Dermis blood vessel endothelial cell (primary cell): ENCODE measurements around the gene ALAS2. TPM values are rescaled to one million over a fixed set of nuclear protein-coding genes. Genes with fewer than 3 reads are reported as not detected.
"Not testable (repeated sequence)": the region's sequence is repeated elsewhere in the genome, so short reads cannot be mapped to it uniquely, and the experiment has no call there.

Source experiments
- DNase-seq: peaks from one replicate; pipeline ENCODE4 v3.0.0; 2010
- total RNA-seq: library from RNA; depleted of rRNA; stranded (reverse); fragments of >200 nt; gene quantifications from 2 replicates; pipeline ENCODE4 v1.2.3, GENCODE V29; 2014

ALAS2 gene
- not detected in 2 replicates for total RNA-seq

DNA sequence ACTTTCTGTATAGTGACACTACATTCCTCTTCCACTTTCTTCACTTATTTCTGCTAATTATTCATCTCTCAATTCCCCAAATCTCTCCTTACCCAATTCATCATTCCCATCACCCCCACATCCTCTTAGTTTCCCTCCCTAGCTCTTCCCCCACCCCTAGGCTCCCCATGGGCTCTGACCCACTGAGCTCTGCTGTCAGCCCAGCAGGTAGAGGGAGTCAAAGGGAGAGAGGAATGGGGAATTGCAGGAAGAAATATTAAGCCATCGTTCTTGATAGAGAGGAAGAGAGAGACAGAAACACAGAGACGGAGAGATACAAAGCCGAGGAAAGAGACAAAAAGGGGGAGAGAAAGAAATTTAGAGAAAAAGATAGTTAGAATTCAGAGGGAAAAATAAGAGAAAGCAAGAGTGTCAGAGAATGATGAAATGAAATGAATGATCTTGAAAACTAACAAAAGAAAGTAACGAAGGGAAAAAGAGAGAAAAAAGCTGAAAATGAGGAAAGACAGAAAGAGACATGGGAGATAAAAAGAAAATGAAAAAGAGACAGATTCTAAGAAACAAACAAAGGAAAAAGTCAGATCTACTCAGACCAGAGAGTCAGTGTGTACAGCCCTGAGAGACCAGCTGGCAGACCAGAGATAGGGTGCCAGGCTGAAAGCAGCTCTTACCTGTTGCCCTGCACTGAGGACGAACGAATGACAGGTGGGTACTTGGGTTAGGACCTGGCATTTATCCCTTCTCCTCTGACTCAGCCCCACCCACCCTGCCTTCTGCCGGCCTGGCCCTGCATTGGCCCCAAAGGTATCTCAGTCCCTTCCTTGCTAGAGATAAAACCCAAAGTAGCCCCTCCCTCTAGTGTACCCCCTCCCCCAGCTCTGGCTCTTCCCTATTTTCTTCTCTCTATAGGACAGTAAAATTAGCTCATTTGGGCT lies at the start of gene ALAS2:
Gene ALAS2 (minus strand): TSS at position 707 of the 935 bp plus-strand sequence. CDS start 4,977 bp downstream, outside the sequence.
- no peak for DNase-seq

DNA sequence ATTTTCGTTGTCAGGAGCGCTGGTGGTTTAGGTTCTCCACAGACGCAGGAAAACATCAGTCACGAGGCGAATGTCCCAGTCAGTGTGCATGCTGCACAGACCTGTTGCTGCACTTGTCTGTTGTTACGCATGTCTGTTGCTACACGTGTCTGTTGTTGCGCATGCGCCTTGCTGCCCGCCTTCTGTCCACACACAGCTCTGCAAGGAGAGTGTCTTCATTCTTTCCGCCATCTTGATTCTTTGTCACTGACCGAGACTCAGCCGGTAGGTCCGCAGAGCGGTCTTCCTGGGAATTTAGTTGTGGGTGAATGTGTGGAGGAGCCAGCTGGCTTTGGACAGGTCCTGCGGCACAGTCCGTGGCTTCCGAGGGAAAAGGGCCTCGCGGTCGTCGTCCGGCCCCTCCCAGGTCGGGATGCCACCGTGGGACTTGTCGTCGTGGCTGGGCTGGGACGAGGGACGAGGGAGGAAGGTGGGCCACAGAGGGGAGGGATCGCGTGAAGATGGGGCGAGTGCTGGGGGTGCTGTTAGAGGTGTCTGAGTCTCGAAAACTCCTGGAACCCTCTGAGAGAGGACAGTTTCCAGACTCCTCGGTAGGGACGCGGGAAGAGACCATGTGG lies 44.2 kb upstream of the ALAS2 start, which contains the start of gene PAGE2B:
Gene PAGE2B (plus strand): TSS at position 180 of the 617 bp plus-strand sequence. CDS start 1,012 bp downstream, outside the sequence.
- no peak for DNase-seq

GRCh38 chrX:55072286-55072685 lies 41.5 kb upstream of the ALAS2 start:
- no peak for DNase-seq

GRCh38 chrX:55067180-55067579 lies 36.4 kb upstream of the ALAS2 start:
- DNase-seq: not testable (repeated sequence)

DNA sequence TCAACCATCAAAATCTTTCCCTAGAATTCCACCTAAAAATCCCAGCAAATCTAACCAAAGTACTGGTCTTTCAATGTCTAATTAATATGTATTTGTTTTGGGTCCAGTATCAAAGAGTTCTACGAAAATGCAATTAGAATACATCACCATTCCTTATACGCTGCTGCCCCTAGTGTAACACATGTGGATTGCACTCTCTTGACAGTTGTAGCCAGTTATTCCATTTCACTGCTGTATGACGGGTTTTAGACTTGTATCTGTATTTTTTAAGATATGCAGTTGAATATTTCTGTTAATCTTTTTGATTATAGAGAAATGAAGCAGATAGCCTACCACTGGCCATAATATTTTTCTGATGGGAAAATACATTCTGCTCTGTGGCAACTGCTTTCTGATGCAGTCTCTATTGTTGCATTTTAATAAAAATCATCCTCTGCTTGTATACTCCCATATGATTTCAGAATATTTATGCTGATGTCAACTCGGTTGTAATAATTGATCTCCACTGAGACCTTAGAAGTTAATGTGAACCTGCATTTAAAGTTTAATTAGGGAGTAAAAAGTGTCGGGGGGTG lies 27.0 kb upstream of the ALAS2 start:
- DNase-seq: peak; percentile 54

DNA sequence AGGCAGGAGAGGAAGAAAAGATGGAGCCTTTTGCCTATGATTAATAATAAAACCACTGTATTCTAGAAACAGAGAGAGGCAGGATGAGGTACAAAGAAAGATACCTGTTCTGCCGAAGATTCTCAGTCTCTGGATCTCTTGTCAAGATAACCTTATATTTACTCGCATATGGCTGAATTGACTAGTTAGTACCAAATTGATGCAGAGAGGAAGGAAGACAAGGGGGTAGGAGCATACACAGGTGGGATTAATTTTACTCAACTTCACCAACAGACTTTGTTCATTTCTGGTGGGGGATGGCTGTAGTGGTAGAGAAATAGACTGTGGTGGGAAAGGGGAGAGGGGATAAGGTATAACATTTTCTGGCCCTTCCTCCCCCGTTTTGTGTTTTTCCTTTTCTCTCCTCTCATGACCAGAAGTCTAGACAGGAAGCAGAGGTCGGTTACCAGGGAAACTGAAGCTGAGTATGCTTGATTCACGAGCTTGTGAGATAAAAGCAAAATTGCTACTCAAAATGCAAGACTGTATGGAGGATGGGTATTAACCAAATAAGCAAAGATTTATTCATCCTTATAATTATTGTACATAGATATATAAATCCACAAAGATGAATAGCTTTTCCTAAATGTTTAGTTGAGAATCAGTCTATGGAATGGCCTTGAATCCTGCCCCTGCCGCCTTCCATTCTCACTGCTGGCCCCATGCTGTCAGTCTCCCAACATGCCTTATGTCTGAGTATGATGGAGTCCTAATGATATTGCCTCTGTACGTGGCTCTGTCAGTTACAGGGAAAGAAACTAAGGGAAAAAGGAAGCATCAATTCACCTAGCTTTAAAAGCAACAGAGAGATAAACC lies 26.3 kb upstream of the ALAS2 start:
- DNase-seq: peak; percentile 58

- DNase-seq: not testable (repeated sequence)
Observed at GRCh38 chrX:55050599-55050998, 19.8 kb upstream of the ALAS2 start.

- no peak for DNase-seq
Observed at GRCh38 chrX:55041514-55041913, 10.7 kb upstream of the ALAS2 start.

DNA sequence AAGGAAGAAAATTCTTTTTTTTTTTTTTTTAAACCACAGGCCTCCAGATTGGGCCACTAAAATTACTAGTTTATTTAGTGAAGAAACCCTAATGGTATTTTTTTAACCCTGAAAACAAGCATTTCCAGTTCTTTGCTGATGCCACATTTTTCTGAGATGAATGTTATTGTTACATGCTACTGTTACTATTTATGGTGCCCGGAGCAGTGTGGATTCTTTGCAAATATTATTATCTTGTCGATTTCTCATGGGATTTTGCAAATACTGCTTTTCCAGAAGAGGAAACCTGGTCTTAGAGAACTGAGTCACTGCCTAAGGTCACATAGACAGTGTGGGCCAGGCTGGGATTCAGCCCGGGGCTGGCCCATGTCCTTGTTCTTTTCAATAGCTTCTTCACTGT lies 8.7 kb upstream of the ALAS2 start:
- no peak for DNase-seq

GRCh38 chrX:55033429-55033828 lies 2.7 kb upstream of the ALAS2 start:
- no peak for DNase-seq

DNA sequence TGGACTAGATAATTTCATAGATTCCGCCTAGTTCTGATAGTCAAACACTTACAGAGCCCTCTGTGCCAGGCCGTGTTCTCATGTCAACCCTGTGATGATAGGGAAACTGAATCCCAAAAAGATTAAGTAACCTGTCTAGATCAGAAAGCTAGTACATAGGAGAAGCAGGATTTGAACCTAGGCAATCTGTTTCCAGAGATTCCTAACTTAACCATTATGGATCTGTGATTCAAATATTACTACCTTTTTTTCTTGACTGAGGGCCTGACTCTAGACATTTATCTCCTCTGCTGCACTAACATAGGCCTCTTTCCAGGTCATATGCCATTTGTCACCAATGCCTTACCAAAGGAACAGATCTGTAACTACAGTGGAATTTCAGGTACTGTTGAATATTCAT lies 1.5 kb downstream of the ALAS2 start:
- no peak for DNase-seq

GRCh38 chrX:55028611-55029010 lies 2.2 kb downstream of the ALAS2 start:
- DNase-seq: no peak

- DNase-seq: no peak
Observed at GRCh38 chrX:55028040-55028439, 2.7 kb downstream of the ALAS2 start.

- DNase-seq: no peak
Observed at GRCh38 chrX:55026840-55027239, 3.9 kb downstream of the ALAS2 start.

GRCh38 chrX:55026143-55026542 lies 4.6 kb downstream of the ALAS2 start:
- no peak for DNase-seq

DNA sequence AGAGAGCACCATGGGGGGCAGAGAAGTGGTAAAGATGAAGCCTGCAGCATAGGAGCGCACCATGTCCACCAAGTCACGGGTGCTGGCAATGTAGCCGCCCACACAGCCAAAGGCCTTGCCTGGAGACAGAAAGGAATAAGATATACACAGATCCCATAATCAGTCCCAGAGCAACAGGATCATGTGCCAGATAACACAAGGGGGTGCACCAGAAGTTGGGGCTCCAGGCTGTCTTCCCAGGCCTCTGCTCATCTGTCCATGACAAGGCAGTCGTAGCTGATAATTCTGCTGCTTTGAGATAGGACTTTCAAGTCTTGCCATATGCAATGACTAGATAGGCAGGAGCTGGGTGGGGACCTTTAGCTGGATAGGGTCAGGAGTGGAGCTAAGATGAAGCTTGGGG lies 15.9 kb downstream of the ALAS2 start:
- no peak for DNase-seq

- peak; percentile 5 for DNase-seq
Observed at GRCh38 chrX:55011294-55011693, 19.5 kb downstream of the ALAS2 start.

- peak; percentile 23 for DNase-seq
Observed at GRCh38 chrX:55008571-55009358, 22.0 kb downstream of the ALAS2 start.

GRCh38 chrX:55007656-55008055 lies 23.1 kb downstream of the ALAS2 start:
- DNase-seq: peak; percentile 51

DNA sequence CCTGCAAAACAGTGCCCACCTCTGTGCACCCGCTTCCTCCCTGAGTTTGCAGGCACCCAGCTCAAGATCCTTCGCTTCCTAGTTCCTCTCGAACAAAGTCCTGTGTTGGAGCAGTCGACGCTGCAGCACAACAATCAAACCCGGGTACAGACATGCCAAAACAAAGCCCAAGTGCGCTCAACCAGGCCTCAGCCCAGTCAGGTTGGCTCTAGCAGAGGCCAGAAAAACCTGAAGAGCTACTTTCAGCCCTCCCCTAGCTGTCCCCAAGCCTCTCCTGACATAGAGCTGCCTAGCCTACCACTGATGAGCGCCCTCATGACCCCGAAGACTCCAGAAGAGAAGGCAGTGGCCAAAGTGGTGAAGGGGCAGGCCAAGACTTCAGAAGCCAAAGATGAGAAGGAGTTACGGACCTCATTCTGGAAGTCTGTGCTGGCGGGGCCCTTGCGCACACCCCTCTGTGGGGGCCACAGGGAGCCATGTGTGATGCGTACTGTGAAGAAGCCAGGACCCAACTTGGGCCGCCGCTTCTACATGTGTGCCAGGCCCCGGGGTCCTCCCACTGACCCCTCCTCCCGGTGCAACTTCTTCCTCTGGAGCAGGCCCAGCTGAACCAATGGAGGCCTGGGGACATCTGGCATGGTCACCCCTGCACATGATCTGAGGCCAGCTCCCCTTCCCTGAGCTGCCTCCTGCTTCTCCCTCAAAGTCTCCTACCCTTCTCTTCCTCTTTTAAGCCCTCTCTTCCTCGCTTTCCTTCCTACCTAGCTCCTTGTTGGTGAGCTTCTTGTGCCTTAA lies 23.8 kb downstream of the ALAS2 start:
- no peak for DNase-seq

DNA sequence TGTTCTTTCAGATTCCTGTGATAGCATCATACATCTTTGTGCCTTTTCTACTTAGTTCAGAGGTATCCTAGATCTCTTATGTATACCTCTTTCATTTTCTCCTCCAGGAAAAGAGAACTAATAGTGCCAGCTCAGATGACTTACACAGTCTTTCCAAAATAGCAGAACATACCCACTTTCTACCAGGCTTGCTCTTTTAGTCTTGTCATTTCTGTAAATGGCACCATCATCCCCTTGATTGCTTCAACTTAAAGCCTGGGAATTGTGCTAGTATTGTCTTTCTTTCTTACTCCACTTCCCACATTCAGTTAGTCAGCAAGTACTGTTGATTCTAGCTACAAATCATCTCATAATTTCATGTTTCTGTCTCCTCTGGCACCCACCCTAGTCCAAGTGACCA lies 25.5 kb downstream of the ALAS2 start:
- DNase-seq: no peak
